Liver (tissue), 9 donors: Measurements from ENCODE around the gene ZNF318. TPM values are rescaled to one million over a fixed set of nuclear protein-coding genes. Genes with fewer than 3 reads are reported as not detected.

Experiments
- DNase-seq: peaks from one replicate; pipeline ENCODE4 v3.0.0-alpha.2; 2017; ENCODE audit warnings: low spot score
- H3K27ac ChIP-seq, 2 donors: one replicate each; pipeline ENCODE4 v1.7.0; 2013; ENCODE audit warnings: inconsistent platforms in 2 of 2, low read length in 2 of 2, control low read depth in 1 of 2, low read depth in 1 of 2, mild to moderate bottlenecking in 1 of 2
- H3K27me3 ChIP-seq, 4 donors: one replicate each; pipeline versions ENCODE4 v1.6.1 to v1.7.0; 2013; ENCODE audit warnings: low read length in 3 of 4, inconsistent platforms in 1 of 4, mild to moderate bottlenecking in 1 of 4, moderate library complexity in 1 of 4; ENCODE audit not compliant: control insufficient read depth in 4 of 4, insufficient read depth in 4 of 4
- H3K36me3 ChIP-seq, 4 donors: one replicate each; pipeline versions ENCODE4 v1.6.1 to v1.7.0; 2013; ENCODE audit warnings: low read length in 3 of 4, mild to moderate bottlenecking in 3 of 4, low read depth in 1 of 4, moderate library complexity in 1 of 4; ENCODE audit not compliant: control insufficient read depth in 4 of 4, insufficient read depth in 3 of 4
- H3K4me1 ChIP-seq, 4 donors: one replicate each; pipeline versions ENCODE4 v1.6.1 to v1.7.0; 2013; ENCODE audit warnings: low read length in 3 of 4, mild to moderate bottlenecking in 3 of 4, moderate library complexity in 1 of 4; ENCODE audit not compliant: control insufficient read depth in 4 of 4, insufficient read depth in 4 of 4
- H3K4me3 ChIP-seq, 3 donors: one replicate each; pipeline versions ENCODE4 v1.6.1 to v1.7.0; 2013; ENCODE audit warnings: low read length in 3 of 3, control low read depth in 1 of 3, low read depth in 1 of 3, mild to moderate bottlenecking in 1 of 3
- H3K9ac ChIP-seq, 2 donors: one replicate each; pipeline ENCODE4 v1.7.0; 2013; ENCODE audit warnings: low read length in 2 of 2, mild to moderate bottlenecking in 2 of 2, moderate library complexity in 2 of 2, control low read depth in 1 of 2, low read depth in 1 of 2
- H3K9me3 ChIP-seq, 4 donors: one replicate each; pipeline versions ENCODE4 v1.6.1 to v1.7.0; 2013; ENCODE audit warnings: low read length in 3 of 4; ENCODE audit not compliant: control insufficient read depth in 4 of 4
- ATF3 ChIP-seq: IDR thresholded peaks from 2 replicates; pipeline ENCODE4 v1.6.1; 2016; ENCODE audit warnings: antibody characterized with exemption
- CTCF ChIP-seq: fragments of 150-350 bp; IDR thresholded peaks from 2 replicates; pipeline ENCODE4 v1.5.1; 2017; ENCODE audit warnings: improper control_type of control experiment, low read depth, low read length; ENCODE audit not compliant: missing input control
- FOXA1 ChIP-seq: IDR thresholded peaks from 2 replicates; pipeline ENCODE4 v1.6.1; 2016; ENCODE audit warnings: antibody characterized with exemption
- FOXA2 ChIP-seq: IDR thresholded peaks from 2 replicates; pipeline ENCODE4 v1.6.1; 2016; ENCODE audit warnings: antibody characterized with exemption
- GABPA ChIP-seq, 2 donors: IDR thresholded peaks in 1 of 2; conservative IDR thresholded peaks in 1 of 2; 2 replicates each; pipeline ENCODE4 v1.6.1; 2016; ENCODE audit warnings: antibody characterized with exemption in 2 of 2, mild to moderate bottlenecking in 1 of 2, moderate library complexity in 1 of 2
- JUND ChIP-seq, 2 donors: IDR thresholded peaks; 2 replicates each; pipeline ENCODE4 v1.6.1; 2016; ENCODE audit warnings: antibody characterized with exemption in 2 of 2
- RAD21 ChIP-seq, 2 donors: IDR thresholded peaks; 2 replicates each; pipeline ENCODE4 v1.6.1; 2016; ENCODE audit warnings: antibody characterized with exemption in 2 of 2, mild to moderate bottlenecking in 2 of 2
- REST ChIP-seq: IDR thresholded peaks from 2 replicates; pipeline ENCODE4 v1.6.1; 2016; ENCODE audit warnings: antibody characterized with exemption, mild to moderate bottlenecking
- RXRA ChIP-seq, 2 donors: IDR thresholded peaks; 2 replicates each; pipeline ENCODE4 v1.6.1; 2017 to 2018; ENCODE audit warnings: antibody characterized with exemption in 2 of 2, mild to moderate bottlenecking in 1 of 2
- SP1 ChIP-seq: IDR thresholded peaks from 2 replicates; pipeline ENCODE4 v1.6.1; 2018; ENCODE audit warnings: antibody characterized with exemption, mild to moderate bottlenecking
- TAF1 ChIP-seq: conservative IDR thresholded peaks from 2 replicates; pipeline ENCODE4 v1.6.1; 2016; ENCODE audit warnings: antibody characterized with exemption, mild to moderate bottlenecking
- WGBS: extraction: QIAGEN DNeasy Blood & Tissue Kit; methylation state at CpG from one replicate; pipeline ENCODE4 v1.1.7; 2013; 5-methylcytosine and 5-hydroxymethylcytosine counted together
- polyA plus RNA-seq, 2 donors: library from polyadenylated mRNA; stranded (reverse) in 1 of 2; unstranded in 1 of 2; fragments of 200-250 nt in 1 of 2; fragments of >200 nt in 1 of 2; fragmentation: Nextera tagmentation in 1 of 2; extraction: Ambion mirVana in 1 of 2; gene quantifications; one replicate each; pipeline versions ENCODE4 v1.2.1 to v1.2.3, GENCODE V29; 2013 to 2015
- total RNA-seq, 2 donors: library from RNA; depleted of rRNA; stranded (reverse); fragments of >200 nt; gene quantifications; one replicate each; pipeline ENCODE4 v1.2.3, GENCODE V29; 2014
- donor health status: healthy.
- donor health status: healthy.
- donor health status: healthy.
- donor health status: healthy.
- donor health status: healthy.

The ZNF318 gene
- total and polyA plus RNA-seq, 4 donors: 3.6 to 9.1 (median 4.2) TPM

- H3K9me3 ChIP-seq: no peaks in the 10 kb centered on the region
- WGBS: 82% methylated on average over 6 of the region's 6 CpGs
- no peaks in the 10 kb centered on the region for H3K27me3 ChIP-seq
- H3K36me3 ChIP-seq: no peaks in the 10 kb centered on the region
- no peak overlapping the region for H3K9ac ChIP-seq
- H3K4me3 ChIP-seq: no peak overlapping the region
- TF ChIP-seq SP1 (no peak), FOXA1 (no peak), JUND (IDR thresholded peaks at IDR 0.05) (no peak), TAF1 (no peak), FOXA2 (no peak), GABPA (IDR thresholded peaks at IDR 0.05 in 1 of 2, conservative IDR thresholded peaks at IDR 0.05 in 1 of 2) (no peak), REST (no peak), RAD21 (IDR thresholded peaks at IDR 0.05) (no peak), CTCF (no peak)
- no peak for DNase-seq
- H3K27ac ChIP-seq: no peak overlapping the region
- H3K4me1 ChIP-seq: no peaks in the 10 kb centered on the region
Measured at GRCh38 chr6:43389730-43390295, 20.4 kb upstream of the ZNF318 start.

GRCh38 chr6:43386492-43386891, 17.0 kb upstream of the ZNF318 start:
- WGBS: 56% methylated on average over 1 of the region's 1 CpG
- no peak for DNase-seq

More at GRCh38 chr6:43386492-43386891, 17.0 kb upstream of the ZNF318 start:
- H3K9me3 ChIP-seq: no peaks in the 10 kb centered on the region
- no peaks in the 10 kb centered on the region for H3K27me3 ChIP-seq
- H3K4me3 ChIP-seq: no peak overlapping the region
- TF ChIP-seq RAD21 (IDR thresholded peaks at IDR 0.05): peak in 1 of 2 donors; percentile 82
- no peak for TF ChIP-seq SP1
- TF ChIP-seq TAF1: no peak
- TF ChIP-seq RXRA (IDR thresholded peaks at IDR 0.05): peak in 1 of 2 donors; percentile 12
- no peak for TF ChIP-seq FOXA1
- TF ChIP-seq ATF3: no peak
- no peaks in the 10 kb centered on the region for H3K4me1 ChIP-seq
- no peak overlapping the region for H3K27ac ChIP-seq
- H3K9ac ChIP-seq: no peak overlapping the region
- H3K36me3 ChIP-seq: no peaks in the 10 kb centered on the region
